HCT116 (cell line): ENCODE results near the gene SHISAL1. TPM values are rescaled to one million over a fixed set of nuclear protein-coding genes. Genes with fewer than 3 reads are reported as not detected.

ENCODE experiments used
- ATAC-seq: fragments of 200-7000 bp; cut with Tn5 transposase; 2 replicates; pipeline ENCODE4 v1.9.1; 2020; ENCODE audit warnings: mild to moderate bottlenecking, moderate library complexity
- BruUV-seq: library from RNA; stranded (reverse); fragments of 400-500 nt; replicated peaks from 2 replicates; lab custom pipeline; 2021; lab: Mats Ljungman, UMichigan
- CTCF ChIA-PET: fragments of 300-600 bp; sonication (Branson Sonifier 250); formaldehyde crosslinking; loops from one replicate; lab custom pipeline; 2021; ENCODE audit warnings: antibody characterized with exemption; lab: Charles Lee
- POLR2A ChIA-PET: fragments of 300-600, 350-600 bp; sonication (Branson Sonifier 250); formaldehyde crosslinking; loops from one replicate; lab custom pipeline; 2021; ENCODE audit warnings: antibody characterized with exemption; lab: Charles Lee
- RAD21 ChIA-PET, 2 experiments: fragments of 300-600 bp; sonication (Branson Sonifier 250); formaldehyde crosslinking; loops; one replicate each; lab custom pipeline; 2023; ENCODE audit warnings: low total read pairs in 2 of 2; ENCODE audit not compliant: uncharacterized antibody in 2 of 2, unreplicated experiment in 2 of 2, low non-redundant PET in 1 of 2; lab: Charles Lee
- DNase-seq: peaks from one replicate; pipeline ENCODE4 v3.0.0-alpha.2; 2010; ENCODE audit warnings: low read depth, low spot score
- H2AFZ ChIP-seq: fragments of 200-600 bp; shearing (Covaris generic), sonication (generic); 2 replicates; pipeline ENCODE4 v1.6.1; 2017; ENCODE audit warnings: low read depth, mixed run types, mixed read lengths, antibody characterized with exemption, low read length; ENCODE audit not compliant: poor library complexity, severe bottlenecking
- H3K27ac ChIP-seq: 2 replicates; pipeline ENCODE4 v1.5.1; 2012; ENCODE audit warnings: low read depth, low read length
- H3K27me3 ChIP-seq: fragments of 200-600 bp; sonication (generic); 2 replicates; pipeline ENCODE4 v1.6.1; 2016; ENCODE audit warnings: mixed run types, low read length, mixed read lengths; ENCODE audit not compliant: insufficient read depth
- H3K36me3 ChIP-seq, 2 experiments: fragments of 200-500 bp in 1 of 2; fragments of 200-600 bp in 1 of 2; sonication (Bioruptor generic) in 1 of 2; sonication (generic) in 1 of 2; 2 replicates each; pipeline versions ENCODE4 v1.5.1 to v1.6.1; 2014 to 2016; ENCODE audit warnings: low read length in 2 of 2, inconsistent platforms in 1 of 2, mixed read lengths in 1 of 2, mixed run types in 1 of 2; ENCODE audit not compliant: insufficient read depth in 2 of 2, control insufficient read depth in 1 of 2
- H3K4me1 ChIP-seq, 2 experiments: fragments of 200-600 bp in 1 of 2; sonication (generic) in 1 of 2; 2 replicates each; pipeline versions ENCODE4 v1.5.1 to v1.6.1; 2012 to 2017; ENCODE audit warnings: low read length in 2 of 2, inconsistent platforms in 1 of 2, mild to moderate bottlenecking in 1 of 2, mixed read lengths in 1 of 2, mixed run types in 1 of 2, moderate library complexity in 1 of 2; ENCODE audit not compliant: insufficient read depth in 2 of 2, control insufficient read depth in 1 of 2
- H3K4me2 ChIP-seq: fragments of 200-600 bp; sonication (generic); 2 replicates; pipeline ENCODE4 v1.6.1; 2017; ENCODE audit warnings: mixed run types, low read length, mixed read lengths
- H3K4me3 ChIP-seq, 2 experiments: fragments of 200-600 bp in 1 of 2; sonication (generic) in 1 of 2; replicated peaks in 1 of 2; 2 replicates each; pipeline ENCODE4 v1.5.1; 2011 to 2016; ENCODE audit warnings: low read length in 2 of 2, control low read depth in 1 of 2, low read depth in 1 of 2, mild to moderate bottlenecking in 1 of 2, mixed read lengths in 1 of 2, mixed run types in 1 of 2
- H3K79me2 ChIP-seq: fragments of 200-600 bp; sonication (generic); 2 replicates; pipeline ENCODE4 v1.6.1; 2017; ENCODE audit warnings: mild to moderate bottlenecking, mixed run types, low read length, moderate library complexity, mixed read lengths; ENCODE audit not compliant: insufficient read depth
- H3K9ac ChIP-seq: fragments of 200-600 bp; sonication (generic); 2 replicates; pipeline ENCODE4 v1.6.1; 2016; ENCODE audit warnings: low read length, mixed read lengths
- H3K9me2 ChIP-seq: fragments of 200-600 bp; sonication (generic), shearing (Covaris generic); 2 replicates; pipeline ENCODE4 v1.6.1; 2017; ENCODE audit warnings: mixed run types, mild to moderate bottlenecking, moderate library complexity; ENCODE audit not compliant: insufficient read depth
- H3K9me3 ChIP-seq, 2 experiments: fragments of 200-500 bp in 1 of 2; fragments of 200-600 bp in 1 of 2; sonication (Bioruptor generic) in 1 of 2; sonication (generic) in 1 of 2; 2 replicates each; pipeline ENCODE4 v1.6.1; 2014 to 2017; ENCODE audit warnings: low read length in 2 of 2, mixed read lengths in 2 of 2, inconsistent platforms in 1 of 2, low read depth in 1 of 2, mild to moderate bottlenecking in 1 of 2, mixed run types in 1 of 2, moderate library complexity in 1 of 2; ENCODE audit not compliant: control insufficient read depth in 1 of 2, insufficient read depth in 1 of 2
- H4K20me1 ChIP-seq: fragments of 200-600 bp; sonication (generic), shearing (Covaris generic); 2 replicates; pipeline ENCODE4 v1.6.1; 2017; ENCODE audit warnings: mixed run types, mild to moderate bottlenecking, moderate library complexity; ENCODE audit not compliant: insufficient read depth
- CEBPB ChIP-seq: IDR thresholded peaks from 2 replicates; pipeline ENCODE4 v1.6.1; 2012; ENCODE audit warnings: low read depth
- EGR1 ChIP-seq: IDR thresholded peaks from 2 replicates; pipeline ENCODE4 v1.6.1; 2012; ENCODE audit warnings: low read depth
- ELF1 ChIP-seq: IDR thresholded peaks from 2 replicates; pipeline ENCODE4 v1.6.1; 2012; ENCODE audit warnings: low read depth, borderline replicate concordance
- EZH2 ChIP-seq: fragments of 200-600 bp; sonication (generic); IDR thresholded peaks from 2 replicates; pipeline ENCODE4 v1.6.1; 2017; ENCODE audit warnings: antibody characterized with exemption, mixed run types
- EZH2phosphoT487 ChIP-seq: fragments of 200-600 bp; IDR thresholded peaks from 2 replicates; pipeline ENCODE4 v1.6.1; 2018; ENCODE audit warnings: antibody characterized with exemption, borderline replicate concordance
- FOSL1 ChIP-seq: IDR thresholded peaks from 2 replicates; pipeline ENCODE4 v1.6.1; 2012; ENCODE audit warnings: low read depth
- JUND ChIP-seq: IDR thresholded peaks from 2 replicates; pipeline ENCODE4 v1.6.1; 2012
- SIN3A ChIP-seq: IDR thresholded peaks from 2 replicates; pipeline ENCODE4 v1.6.1; 2012; ENCODE audit warnings: low read depth
- SRF ChIP-seq: IDR thresholded peaks from 2 replicates; pipeline ENCODE4 v1.6.1; 2012; ENCODE audit warnings: low read depth
- YY1 ChIP-seq: IDR thresholded peaks from 2 replicates; pipeline ENCODE4 v1.6.1; 2011; ENCODE audit warnings: low read length, low read depth, moderate library complexity, mild to moderate bottlenecking; ENCODE audit not compliant: insufficient replicate concordance; ENCODE audit errors: extremely low read depth
- ZFX ChIP-seq: fragments of 450-650 bp; IDR thresholded peaks from 2 replicates; pipeline ENCODE4 v1.6.1; 2017
- ZNF274 ChIP-seq: fragments of 200-500 bp; sonication (Bioruptor generic); IDR thresholded peaks from 2 replicates; pipeline ENCODE4 v1.6.1; 2014; ENCODE audit warnings: mild to moderate bottlenecking, low read depth, low read length, inconsistent platforms
- intact Hi-C: fragments of 100-400 bp; cut with micrococcal nuclease; formaldehyde crosslinking; loops from 2 replicates; pipeline ENCODE4 v1.10.0; 2022
- total RNA-seq: library from RNA; stranded (reverse); gene quantifications from one replicate; pipeline ENCODE4 v1.2.1, GENCODE V29; 2021; ENCODE audit not compliant: unreplicated experiment
- TF ChIP-seq, protein P1 (sequence below): IDR thresholded peaks from 2 replicates; pipeline ENCODE4 v1.6.1; 2012; ENCODE audit warnings: low read depth
- TF ChIP-seq, protein P2 (sequence below): IDR thresholded peaks from 2 replicates; pipeline ENCODE4 v1.6.1; 2012
- TF ChIP-seq, protein P3 (sequence below): IDR thresholded peaks from 2 replicates; pipeline ENCODE4 v1.6.1; 2012

The SHISAL1 gene
- total RNA-seq, 1 experiment from 2014 or later, result not detected

DNA sequence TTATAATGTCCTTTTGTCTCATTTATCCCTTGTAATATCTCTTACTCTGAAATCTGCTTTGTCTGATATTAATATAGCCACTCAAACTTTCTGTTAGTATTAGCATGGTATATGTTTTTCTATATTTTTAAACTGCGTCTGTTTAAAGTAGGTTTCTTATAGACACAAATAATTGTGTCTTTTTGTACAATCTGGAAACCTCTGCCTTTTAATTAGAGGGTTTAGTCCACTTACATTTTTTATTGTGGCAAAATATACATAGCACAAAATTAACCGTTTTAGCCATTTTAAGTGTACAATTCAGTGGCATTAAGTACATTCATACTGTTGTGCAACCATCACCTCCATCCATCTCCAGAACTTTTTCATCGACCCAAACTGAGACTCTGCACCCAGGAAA lies 103.4 kb downstream of the SHISAL1 start:
- POLR2A ChIA-PET, result no interaction called here
- no TSS peak for BruUV-seq
- Histone ChIP-seq H4K20me1 (no peaks in the 10 kb centered on the region), H3K9me3 (no peaks in the 10 kb centered on the region), H3K36me3 (no peaks in the 10 kb centered on the region), H3K27ac (no peak overlapping the region), H3K4me3 (no peak overlapping the region), H2AFZ (no peak overlapping the region), H3K4me2 (no peak overlapping the region), H3K9me2 (no peaks in the 10 kb centered on the region), H3K9ac (no peak overlapping the region), H3K79me2 (no peaks in the 10 kb centered on the region), H3K4me1 (no peaks in the 10 kb centered on the region), H3K27me3 (peaks cover 12% of the 10 kb centered on the region)
- TF ChIP-seq SIN3A, result no peak
- no peak for TF ChIP-seq CEBPB
- TF ChIP-seq, protein P1, sequence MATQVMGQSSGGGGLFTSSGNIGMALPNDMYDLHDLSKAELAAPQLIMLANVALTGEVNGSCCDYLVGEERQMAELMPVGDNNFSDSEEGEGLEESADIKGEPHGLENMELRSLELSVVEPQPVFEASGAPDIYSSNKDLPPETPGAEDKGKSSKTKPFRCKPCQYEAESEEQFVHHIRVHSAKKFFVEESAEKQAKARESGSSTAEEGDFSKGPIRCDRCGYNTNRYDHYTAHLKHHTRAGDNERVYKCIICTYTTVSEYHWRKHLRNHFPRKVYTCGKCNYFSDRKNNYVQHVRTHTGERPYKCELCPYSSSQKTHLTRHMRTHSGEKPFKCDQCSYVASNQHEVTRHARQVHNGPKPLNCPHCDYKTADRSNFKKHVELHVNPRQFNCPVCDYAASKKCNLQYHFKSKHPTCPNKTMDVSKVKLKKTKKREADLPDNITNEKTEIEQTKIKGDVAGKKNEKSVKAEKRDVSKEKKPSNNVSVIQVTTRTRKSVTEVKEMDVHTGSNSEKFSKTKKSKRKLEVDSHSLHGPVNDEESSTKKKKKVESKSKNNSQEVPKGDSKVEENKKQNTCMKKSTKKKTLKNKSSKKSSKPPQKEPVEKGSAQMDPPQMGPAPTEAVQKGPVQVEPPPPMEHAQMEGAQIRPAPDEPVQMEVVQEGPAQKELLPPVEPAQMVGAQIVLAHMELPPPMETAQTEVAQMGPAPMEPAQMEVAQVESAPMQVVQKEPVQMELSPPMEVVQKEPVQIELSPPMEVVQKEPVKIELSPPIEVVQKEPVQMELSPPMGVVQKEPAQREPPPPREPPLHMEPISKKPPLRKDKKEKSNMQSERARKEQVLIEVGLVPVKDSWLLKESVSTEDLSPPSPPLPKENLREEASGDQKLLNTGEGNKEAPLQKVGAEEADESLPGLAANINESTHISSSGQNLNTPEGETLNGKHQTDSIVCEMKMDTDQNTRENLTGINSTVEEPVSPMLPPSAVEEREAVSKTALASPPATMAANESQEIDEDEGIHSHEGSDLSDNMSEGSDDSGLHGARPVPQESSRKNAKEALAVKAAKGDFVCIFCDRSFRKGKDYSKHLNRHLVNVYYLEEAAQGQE, result no peak
- no peak for TF ChIP-seq EZH2phosphoT487
- TF ChIP-seq, protein P2, sequence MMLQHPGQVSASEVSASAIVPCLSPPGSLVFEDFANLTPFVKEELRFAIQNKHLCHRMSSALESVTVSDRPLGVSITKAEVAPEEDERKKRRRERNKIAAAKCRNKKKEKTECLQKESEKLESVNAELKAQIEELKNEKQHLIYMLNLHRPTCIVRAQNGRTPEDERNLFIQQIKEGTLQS, result no peak
- TF ChIP-seq ELF1, result no peak
- no peak for TF ChIP-seq SRF
- TF ChIP-seq, protein P3, sequence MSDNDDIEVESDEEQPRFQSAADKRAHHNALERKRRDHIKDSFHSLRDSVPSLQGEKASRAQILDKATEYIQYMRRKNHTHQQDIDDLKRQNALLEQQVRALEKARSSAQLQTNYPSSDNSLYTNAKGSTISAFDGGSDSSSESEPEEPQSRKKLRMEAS, result no peak
- no peak for TF ChIP-seq YY1
- no peak for TF ChIP-seq FOSL1
- no peak for TF ChIP-seq ZNF274
- no peak for TF ChIP-seq JUND
- TF ChIP-seq ZFX, result no peak
- TF ChIP-seq EZH2, result no peak
- no peak for TF ChIP-seq EGR1
- CTCF ChIA-PET, result no interaction called here
- RAD21 ChIA-PET, result no interaction called here
- ATAC-seq (no peak), DNase-seq (no peak)
- intact Hi-C loops, result no loop called here
